ENCODE measurements around the gene HHAT.

HHAT gene

DNA sequence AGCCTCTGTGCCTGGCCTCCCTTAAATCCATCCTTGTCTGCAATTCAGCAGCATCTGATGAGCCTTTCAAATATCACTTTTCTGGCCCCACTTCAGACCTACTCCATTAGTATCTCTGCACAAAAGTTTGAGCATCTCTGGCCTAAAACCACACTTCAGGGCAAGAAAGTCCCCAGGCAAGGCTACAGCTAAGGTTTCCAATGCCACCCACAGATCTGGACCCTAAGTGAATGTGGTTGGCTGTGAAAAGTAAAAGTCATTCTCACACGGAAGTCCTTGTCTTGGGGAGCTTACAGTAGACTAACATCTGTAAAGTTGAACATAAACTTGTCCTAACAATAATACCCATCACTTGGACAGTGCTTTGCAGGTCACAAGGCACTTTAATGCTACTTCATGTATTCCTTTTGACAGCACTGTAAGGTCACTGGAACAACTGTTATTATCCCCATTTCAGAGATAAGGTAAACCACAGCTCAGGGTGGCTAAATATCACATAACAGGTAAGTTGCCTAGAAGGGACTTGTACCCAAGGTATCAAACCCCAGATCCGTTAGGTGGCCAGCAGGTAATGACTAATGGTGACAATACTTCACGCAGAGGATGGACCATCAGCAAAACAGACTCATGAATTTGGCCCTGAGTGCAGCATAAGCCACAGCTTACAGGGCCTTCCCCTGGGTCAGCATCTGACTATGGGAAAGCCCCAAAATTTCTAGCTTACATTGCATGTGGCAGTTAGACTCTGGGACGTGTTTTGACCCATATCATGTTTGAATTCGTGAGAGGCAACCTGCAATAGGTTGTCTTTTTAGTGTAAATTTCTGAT lies 356.0 kb downstream of the HHAT start:
- no peak for DNase-seq (ENCODE audit: low read depth)
- no peak overlapping the region for H3K4me3 ChIP-seq (ENCODE audit: low read depth, low read length)
- TF ChIP-seq, protein P1, sequence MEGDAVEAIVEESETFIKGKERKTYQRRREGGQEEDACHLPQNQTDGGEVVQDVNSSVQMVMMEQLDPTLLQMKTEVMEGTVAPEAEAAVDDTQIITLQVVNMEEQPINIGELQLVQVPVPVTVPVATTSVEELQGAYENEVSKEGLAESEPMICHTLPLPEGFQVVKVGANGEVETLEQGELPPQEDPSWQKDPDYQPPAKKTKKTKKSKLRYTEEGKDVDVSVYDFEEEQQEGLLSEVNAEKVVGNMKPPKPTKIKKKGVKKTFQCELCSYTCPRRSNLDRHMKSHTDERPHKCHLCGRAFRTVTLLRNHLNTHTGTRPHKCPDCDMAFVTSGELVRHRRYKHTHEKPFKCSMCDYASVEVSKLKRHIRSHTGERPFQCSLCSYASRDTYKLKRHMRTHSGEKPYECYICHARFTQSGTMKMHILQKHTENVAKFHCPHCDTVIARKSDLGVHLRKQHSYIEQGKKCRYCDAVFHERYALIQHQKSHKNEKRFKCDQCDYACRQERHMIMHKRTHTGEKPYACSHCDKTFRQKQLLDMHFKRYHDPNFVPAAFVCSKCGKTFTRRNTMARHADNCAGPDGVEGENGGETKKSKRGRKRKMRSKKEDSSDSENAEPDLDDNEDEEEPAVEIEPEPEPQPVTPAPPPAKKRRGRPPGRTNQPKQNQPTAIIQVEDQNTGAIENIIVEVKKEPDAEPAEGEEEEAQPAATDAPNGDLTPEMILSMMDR (conservative IDR thresholded peaks at IDR 0.05; ENCODE audit: low read depth, low read length) = no peak

DNA sequence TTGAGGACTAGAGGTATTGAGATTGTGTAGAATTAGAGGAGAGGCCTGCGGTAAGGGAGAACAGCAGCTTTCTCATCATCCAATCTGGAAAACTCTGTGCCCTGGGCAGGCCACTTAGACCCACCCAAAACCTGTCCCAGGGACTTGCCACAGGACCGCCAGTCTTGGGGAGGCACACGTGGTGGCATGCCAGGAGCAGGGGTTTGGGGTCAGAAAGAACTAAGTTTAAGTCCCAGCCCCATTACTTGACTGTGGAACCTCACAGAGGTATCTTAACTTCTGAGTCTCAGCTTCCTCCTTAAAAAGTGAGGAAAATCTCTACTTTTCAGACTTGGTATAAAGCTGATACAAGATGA lies 356.6 kb downstream of the HHAT start:
- H3K4me3 ChIP-seq (ENCODE audit: low read depth, low read length) = no peak overlapping the region
- no peak for DNase-seq (ENCODE audit: low read depth)
- TF ChIP-seq, protein P1 (conservative IDR thresholded peaks at IDR 0.05; ENCODE audit: low read depth, low read length) = no peak

DNA sequence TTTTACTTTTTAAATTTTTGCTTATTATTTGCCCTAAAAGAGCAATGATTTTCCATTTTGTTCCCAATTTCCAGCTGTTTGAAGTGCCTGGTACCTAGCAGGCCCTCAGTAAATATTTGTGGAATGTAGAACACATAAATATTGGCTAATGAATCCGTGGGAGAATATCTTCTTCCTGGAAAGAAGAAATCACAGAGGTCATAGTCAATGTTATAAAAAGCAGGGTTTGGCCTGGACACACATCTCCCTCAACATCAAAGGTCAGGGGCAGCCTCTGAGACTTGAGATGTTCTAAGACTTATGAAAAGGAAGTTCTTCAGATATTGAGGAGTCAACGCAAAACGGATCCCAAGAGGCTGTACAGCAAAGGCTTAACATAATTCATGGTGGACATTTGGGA lies 358.1 kb downstream of the HHAT start:
- DNase-seq (ENCODE audit: low read depth) = no peak
- no peak overlapping the region for H3K4me3 ChIP-seq (ENCODE audit: low read depth, low read length)
- TF ChIP-seq, protein P1 (conservative IDR thresholded peaks at IDR 0.05; ENCODE audit: low read depth, low read length) = no peak

DNA sequence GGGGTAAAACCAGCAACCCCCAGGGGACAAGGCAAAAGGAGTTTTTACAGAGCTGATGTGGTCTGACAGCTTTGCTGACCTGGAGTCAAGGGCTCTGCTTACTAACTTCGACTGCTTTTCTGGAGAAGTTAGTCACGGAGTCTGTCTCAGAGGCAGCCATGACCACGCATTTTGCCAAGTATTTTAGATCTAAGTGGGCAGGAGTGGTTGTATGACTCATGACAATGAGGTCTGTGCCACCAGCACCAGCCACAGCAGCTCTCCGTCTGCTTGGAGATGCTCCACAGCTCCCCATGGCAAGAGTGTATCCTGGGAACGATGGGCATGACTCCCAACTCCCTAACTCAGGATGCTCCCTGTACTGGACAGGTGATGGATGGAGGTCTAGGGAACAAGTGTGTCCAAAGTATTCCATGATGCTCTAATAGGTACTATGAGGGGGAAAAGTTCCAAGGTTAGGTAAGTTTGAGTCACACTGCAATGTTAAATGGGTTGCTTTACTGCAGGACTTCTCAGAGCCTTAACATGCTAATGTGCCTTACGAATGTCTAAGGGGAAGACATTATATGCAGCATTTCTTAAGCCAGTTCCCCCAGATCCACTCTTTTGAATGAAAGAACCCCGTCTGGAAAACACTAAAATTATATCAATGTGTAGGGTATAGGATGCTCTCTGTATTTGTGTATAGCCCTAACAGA lies 359.0 kb downstream of the HHAT start:
- no peak overlapping the region for H3K4me3 ChIP-seq (ENCODE audit: low read depth, low read length)
- no peak for DNase-seq (ENCODE audit: low read depth)
- TF ChIP-seq, protein P1 (conservative IDR thresholded peaks at IDR 0.05; ENCODE audit: low read depth, low read length) = no peak

DNA sequence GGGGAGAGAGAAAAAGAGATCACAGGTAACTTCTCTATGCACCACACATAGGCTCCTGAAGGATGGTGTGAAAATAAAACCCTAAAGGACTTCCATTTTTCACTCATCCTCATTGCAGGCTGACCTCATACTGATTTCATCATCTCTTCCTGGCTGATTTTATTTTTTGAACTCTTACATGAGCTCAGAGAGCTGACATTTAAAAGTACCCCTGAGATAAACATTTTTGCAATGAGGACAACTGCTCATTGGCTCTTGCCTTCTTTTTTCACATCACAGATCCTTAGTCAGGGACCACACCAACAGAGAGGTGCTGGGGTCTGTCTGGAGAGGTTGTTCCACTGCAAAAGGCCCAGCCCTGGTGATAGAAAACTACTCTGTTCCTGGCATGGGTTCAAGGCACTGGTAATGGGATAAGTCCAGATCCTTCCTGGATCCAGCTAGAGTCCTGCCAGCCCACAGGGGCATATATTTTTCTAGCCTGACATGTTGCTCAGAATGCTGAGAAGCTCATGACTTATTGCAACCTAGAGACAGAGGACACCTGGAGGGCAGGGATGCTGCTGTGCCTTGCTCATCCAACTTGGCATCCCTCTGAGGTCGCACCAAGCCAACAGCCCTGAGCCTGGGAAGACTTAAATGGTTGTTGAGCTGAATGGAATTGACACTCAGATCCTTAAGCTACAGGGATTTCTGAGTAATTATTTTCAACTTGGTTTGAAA lies 360.0 kb downstream of the HHAT start:
- H3K4me3 ChIP-seq (ENCODE audit: low read depth, low read length) = no peak overlapping the region
- TF ChIP-seq, protein P1 (conservative IDR thresholded peaks at IDR 0.05; ENCODE audit: low read depth, low read length) = no peak
- DNase-seq (ENCODE audit: low read depth) = no peak

DNA sequence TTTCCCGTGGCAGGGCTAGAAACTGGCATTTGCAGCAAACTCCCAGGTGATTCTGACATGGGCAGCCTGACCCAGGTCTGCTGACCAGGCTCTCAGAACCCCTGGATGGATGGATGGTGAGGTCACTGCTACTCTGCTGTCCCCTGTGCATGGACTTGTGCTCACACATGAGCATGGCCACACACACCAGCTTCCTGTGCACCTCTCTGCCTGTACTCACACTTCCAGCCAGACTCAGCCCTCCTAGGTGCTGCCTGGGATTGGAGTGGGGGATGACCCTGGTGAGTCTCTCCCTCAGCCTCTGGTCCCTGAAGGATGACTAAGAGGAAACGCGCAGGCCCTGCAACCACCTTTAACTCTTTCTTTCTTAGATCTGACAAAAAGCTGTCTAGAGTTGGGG lies 361.1 kb downstream of the HHAT start:
- H3K4me3 ChIP-seq (ENCODE audit: low read depth, low read length) = no peak overlapping the region
- DNase-seq (ENCODE audit: low read depth) = no peak
- TF ChIP-seq, protein P1 (conservative IDR thresholded peaks at IDR 0.05; ENCODE audit: low read depth, low read length) = no peak

Measured in choroid plexus epithelial cell (primary cell).